Measurements from ENCODE around the gene NEMP1. TPM values are rescaled to one million over a fixed set of nuclear protein-coding genes. Genes with fewer than 3 reads are reported as not detected.

Gene NEMP1
- total and polyA plus RNA-seq, 4 donors: 1.4 to 10.9 (median 3.2) TPM

- TF ChIP-seq HNF4A (conservative IDR thresholded peaks at IDR 0.05): no peak
- 82% methylated on average over 12 of the region's 12 CpGs for WGBS
Observed at GRCh38 chr12:57011438-57012424, 66.9 kb downstream of the NEMP1 start.

GRCh38 chr12:57010627-57011247 is 67.9 kb downstream of the NEMP1 start:
- no peak for DNase-seq (ENCODE audit: low spot score)
- H3K36me3 ChIP-seq (ENCODE audit: control insufficient read depth in 4 of 4, insufficient read depth in 3 of 4, low read depth in 1 of 4, low read length in 3 of 4): no peaks in the 10 kb centered on the region
- no peak for TF ChIP-seq GABPA (IDR thresholded peaks at IDR 0.05 in 1 of 2, conservative IDR thresholded peaks at IDR 0.05 in 1 of 2)
- no peaks in the 10 kb centered on the region for H3K9me3 ChIP-seq (ENCODE audit: control insufficient read depth in 4 of 4, low read length in 3 of 4)
- no peak overlapping the region for H3K9ac ChIP-seq (ENCODE audit: low read depth in 1 of 2, low read length in 2 of 2)
- no peak overlapping the region for H3K27ac ChIP-seq (ENCODE audit: low read depth in 1 of 2, low read length in 2 of 2)
- 89% methylated on average over 4 of the region's 4 CpGs for WGBS
- no peak overlapping the region for H3K4me3 ChIP-seq (ENCODE audit: low read depth in 1 of 3, low read length in 3 of 3)
- H3K4me1 ChIP-seq (ENCODE audit: control insufficient read depth in 4 of 4, insufficient read depth in 4 of 4, low read length in 3 of 4): peaks cover 0 to 6% (median 4%) of the 10 kb centered on the region in 4 donors
- no peaks in the 10 kb centered on the region for H3K27me3 ChIP-seq (ENCODE audit: control insufficient read depth in 4 of 4, insufficient read depth in 4 of 4, low read length in 3 of 4)

More at GRCh38 chr12:57011438-57012424, 66.9 kb downstream of the NEMP1 start:
- H3K36me3 ChIP-seq (ENCODE audit: control insufficient read depth in 4 of 4, insufficient read depth in 3 of 4, low read depth in 1 of 4, low read length in 3 of 4): no peaks in the 10 kb centered on the region
- no peak for DNase-seq (ENCODE audit: low spot score)
- no peaks in the 10 kb centered on the region for H3K9me3 ChIP-seq (ENCODE audit: control insufficient read depth in 4 of 4, low read length in 3 of 4)
- no peak overlapping the region for H3K27ac ChIP-seq (ENCODE audit: low read depth in 1 of 2, low read length in 2 of 2)
- H3K4me3 ChIP-seq (ENCODE audit: low read depth in 1 of 3, low read length in 3 of 3): no peak overlapping the region
- H3K9ac ChIP-seq (ENCODE audit: low read depth in 1 of 2, low read length in 2 of 2): no peak overlapping the region
- no peaks in the 10 kb centered on the region for H3K27me3 ChIP-seq (ENCODE audit: control insufficient read depth in 4 of 4, insufficient read depth in 4 of 4, low read length in 3 of 4)
- H3K4me1 ChIP-seq (ENCODE audit: control insufficient read depth in 4 of 4, insufficient read depth in 4 of 4, low read length in 3 of 4): peaks cover 0 to 3% (median 2%) of the 10 kb centered on the region in 4 donors

- H3K36me3 ChIP-seq (ENCODE audit: control insufficient read depth in 4 of 4, insufficient read depth in 3 of 4, low read depth in 1 of 4, low read length in 3 of 4): no peaks in the 10 kb centered on the region
- no peaks in the 10 kb centered on the region for H3K27me3 ChIP-seq (ENCODE audit: control insufficient read depth in 4 of 4, insufficient read depth in 4 of 4, low read length in 3 of 4)
- no peak for DNase-seq (ENCODE audit: low spot score)
- 87% methylated on average over 5 of the region's 5 CpGs for WGBS
- H3K9ac ChIP-seq (ENCODE audit: low read depth in 1 of 2, low read length in 2 of 2): no peak overlapping the region
- peaks cover 0 to 13% (median 10%) of the 10 kb centered on the region in 4 donors for H3K4me1 ChIP-seq (ENCODE audit: control insufficient read depth in 4 of 4, insufficient read depth in 4 of 4, low read length in 3 of 4)
- no peaks in the 10 kb centered on the region for H3K9me3 ChIP-seq (ENCODE audit: control insufficient read depth in 4 of 4, low read length in 3 of 4)
- no peak overlapping the region for H3K4me3 ChIP-seq (ENCODE audit: low read depth in 1 of 3, low read length in 3 of 3)
- no peak overlapping the region for H3K27ac ChIP-seq (ENCODE audit: low read depth in 1 of 2, low read length in 2 of 2)
- no peak for TF ChIP-seq EGR1 (IDR thresholded peaks at IDR 0.05; ENCODE audit: low read depth in 2 of 2)
- TF ChIP-seq, protein P1, sequence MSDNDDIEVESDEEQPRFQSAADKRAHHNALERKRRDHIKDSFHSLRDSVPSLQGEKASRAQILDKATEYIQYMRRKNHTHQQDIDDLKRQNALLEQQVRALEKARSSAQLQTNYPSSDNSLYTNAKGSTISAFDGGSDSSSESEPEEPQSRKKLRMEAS (IDR thresholded peaks at IDR 0.05): no peak
- no peak for TF ChIP-seq SP1 (IDR thresholded peaks at IDR 0.05)
- no peak for TF ChIP-seq RAD21 (IDR thresholded peaks at IDR 0.05)
- no peak for TF ChIP-seq RXRA (IDR thresholded peaks at IDR 0.05)
- no peak for TF ChIP-seq FOXA2 (IDR thresholded peaks at IDR 0.05)
- TF ChIP-seq, protein P2, sequence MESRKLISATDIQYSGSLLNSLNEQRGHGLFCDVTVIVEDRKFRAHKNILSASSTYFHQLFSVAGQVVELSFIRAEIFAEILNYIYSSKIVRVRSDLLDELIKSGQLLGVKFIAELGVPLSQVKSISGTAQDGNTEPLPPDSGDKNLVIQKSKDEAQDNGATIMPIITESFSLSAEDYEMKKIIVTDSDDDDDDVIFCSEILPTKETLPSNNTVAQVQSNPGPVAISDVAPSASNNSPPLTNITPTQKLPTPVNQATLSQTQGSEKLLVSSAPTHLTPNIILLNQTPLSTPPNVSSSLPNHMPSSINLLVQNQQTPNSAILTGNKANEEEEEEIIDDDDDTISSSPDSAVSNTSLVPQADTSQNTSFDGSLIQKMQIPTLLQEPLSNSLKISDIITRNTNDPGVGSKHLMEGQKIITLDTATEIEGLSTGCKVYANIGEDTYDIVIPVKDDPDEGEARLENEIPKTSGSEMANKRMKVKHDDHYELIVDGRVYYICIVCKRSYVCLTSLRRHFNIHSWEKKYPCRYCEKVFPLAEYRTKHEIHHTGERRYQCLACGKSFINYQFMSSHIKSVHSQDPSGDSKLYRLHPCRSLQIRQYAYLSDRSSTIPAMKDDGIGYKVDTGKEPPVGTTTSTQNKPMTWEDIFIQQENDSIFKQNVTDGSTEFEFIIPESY (IDR thresholded peaks at IDR 0.05): no peak
- no peak for TF ChIP-seq HNF4G (IDR thresholded peaks at IDR 0.05)
- no peak for TF ChIP-seq YY1 (IDR thresholded peaks at IDR 0.05)
- TF ChIP-seq, protein P3, sequence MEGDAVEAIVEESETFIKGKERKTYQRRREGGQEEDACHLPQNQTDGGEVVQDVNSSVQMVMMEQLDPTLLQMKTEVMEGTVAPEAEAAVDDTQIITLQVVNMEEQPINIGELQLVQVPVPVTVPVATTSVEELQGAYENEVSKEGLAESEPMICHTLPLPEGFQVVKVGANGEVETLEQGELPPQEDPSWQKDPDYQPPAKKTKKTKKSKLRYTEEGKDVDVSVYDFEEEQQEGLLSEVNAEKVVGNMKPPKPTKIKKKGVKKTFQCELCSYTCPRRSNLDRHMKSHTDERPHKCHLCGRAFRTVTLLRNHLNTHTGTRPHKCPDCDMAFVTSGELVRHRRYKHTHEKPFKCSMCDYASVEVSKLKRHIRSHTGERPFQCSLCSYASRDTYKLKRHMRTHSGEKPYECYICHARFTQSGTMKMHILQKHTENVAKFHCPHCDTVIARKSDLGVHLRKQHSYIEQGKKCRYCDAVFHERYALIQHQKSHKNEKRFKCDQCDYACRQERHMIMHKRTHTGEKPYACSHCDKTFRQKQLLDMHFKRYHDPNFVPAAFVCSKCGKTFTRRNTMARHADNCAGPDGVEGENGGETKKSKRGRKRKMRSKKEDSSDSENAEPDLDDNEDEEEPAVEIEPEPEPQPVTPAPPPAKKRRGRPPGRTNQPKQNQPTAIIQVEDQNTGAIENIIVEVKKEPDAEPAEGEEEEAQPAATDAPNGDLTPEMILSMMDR (IDR thresholded peaks at IDR 0.05; ENCODE audit: low read depth, low read length, missing input control): no peak
- TF ChIP-seq GABPA (IDR thresholded peaks at IDR 0.05 in 1 of 2, conservative IDR thresholded peaks at IDR 0.05 in 1 of 2): no peak
- no peak for TF ChIP-seq JUND (IDR thresholded peaks at IDR 0.05)
- TF ChIP-seq TAF1 (conservative IDR thresholded peaks at IDR 0.05): no peak
- TF ChIP-seq NR2F2 (IDR thresholded peaks at IDR 0.05): no peak
- no peak for TF ChIP-seq FOXA1 (IDR thresholded peaks at IDR 0.05)
Observed at GRCh38 chr12:57009949-57010626, 68.5 kb downstream of the NEMP1 start.

Data from liver (tissue), 9 donors.